Psoas muscle (tissue), 8 donors: Measurements from ENCODE around the gene ITPR1. TPM values are rescaled to one million over a fixed set of nuclear protein-coding genes. Genes with fewer than 3 reads are reported as not detected.

ENCODE experiments used
- ATAC-seq, 4 donors: fragments of 200-7000 bp; cut with Tn5 transposase; one replicate each; pipeline ENCODE4 v1.9.1; 2020; ENCODE audit warnings: moderate library complexity in 3 of 4, mild to moderate bottlenecking in 2 of 4
- DNase-seq, 2 donors: peaks; one replicate each; pipeline ENCODE4 v3.0.0-alpha.2; 2020
- H3K27ac ChIP-seq: fragments of 200-600 bp; one replicate; pipeline ENCODE4 v1.8.0; 2022
- H3K27me3 ChIP-seq, 3 donors: fragments of 200-600 bp in 1 of 3; one replicate each; pipeline versions ENCODE4 v1.6.1 to v1.8.0; 2013 to 2022; ENCODE audit warnings: low read length in 2 of 3, mild to moderate bottlenecking in 2 of 3, moderate library complexity in 1 of 3; ENCODE audit not compliant: insufficient read depth in 3 of 3
- H3K36me3 ChIP-seq, 2 donors: fragments of 200-600 bp in 1 of 2; one replicate each; pipeline versions ENCODE4 v1.6.1 to v1.8.0; 2013 to 2022; ENCODE audit warnings: low read depth in 1 of 2, mild to moderate bottlenecking in 1 of 2, moderate library complexity in 1 of 2; ENCODE audit not compliant: insufficient read depth in 1 of 2
- H3K4me1 ChIP-seq: fragments of 200-600 bp; one replicate; pipeline ENCODE4 v1.8.0; 2022
- H3K4me3 ChIP-seq: fragments of 200-600 bp; one replicate; pipeline ENCODE4 v1.8.0; 2022; ENCODE audit warnings: mild to moderate bottlenecking
- H3K9me3 ChIP-seq: fragments of 200-600 bp; one replicate; pipeline ENCODE4 v1.8.0; 2022
- CTCF ChIP-seq: fragments of 200-600 bp; IDR thresholded peaks from one replicate; pipeline ENCODE4 v1.8.0; 2022; ENCODE audit warnings: antibody characterized with exemption
- WGBS, 3 donors: extraction: QIAGEN DNeasy Blood & Tissue Kit; methylation state at CpG; one replicate each; pipeline versions ENCODE4 v1.1.6 to v1.1.7; 2013; 5-methylcytosine and 5-hydroxymethylcytosine counted together
- intact Hi-C, 2 donors: fragments of 100-400 bp; cut with DNase I; formaldehyde crosslinking; loops; one replicate each; pipeline versions ENCODE4 v1.11.0 to v1.14.2; 2022
- polyA plus RNA-seq, 3 donors: library from polyadenylated mRNA; stranded (reverse); fragments of 200-250 nt; gene quantifications; one replicate each; pipeline ENCODE4 v1.2.3, GENCODE V29; 2013
- total RNA-seq, 4 donors: library from RNA; stranded (reverse); fragmentation: NEBNext Ultra II Directional in 2 of 4; extraction: Animal tissue kit (Norgen Biotek cat#: 25700) in 2 of 4; gene quantifications; one replicate each; pipeline versions ENCODE4 v1.2.1 to v1.2.4, GENCODE V29; 2021 to 2023
- donor health status: healthy with polysubstance abuse.
- donor health status: DM: no; HTN: no; CAD: no; lungs with moderate emphysema.
- donor health status: Bipolar disorder and iron deficiency.
- donor health status: healthy.
- donor health status: DM: yes; HTN: yes; CAD: no.
- donor health status: DM: no; HTN: no; CAD: no.
- donor health status: DM: no; HTN: no; CAD: no.
- donor health status: DM: yes; HTN: yes; CAD: no.

ITPR1 gene
- total and polyA plus RNA-seq, 7 donors: 4.4 to 9.2 (median 8.8) TPM

GRCh38 chr3:4564928-4565586 is 71.9 kb downstream of the ITPR1 start:
- Histone ChIP-seq H3K36me3 (no peaks in the 10 kb centered on the region), H3K27me3 (no peaks in the 10 kb centered on the region), H3K27ac (no peak overlapping the region), H3K4me3 (no peak overlapping the region), H3K9me3 (no peaks in the 10 kb centered on the region), H3K4me1 (peaks cover 6% of the 10 kb centered on the region)
- intact Hi-C loops: no loop called here
- 65 to 70% (median 68%) methylated on average over 5 of the region's 5 CpGs for WGBS, 3 donors
- no peak for TF ChIP-seq CTCF
- no peak for ATAC-seq
- DNase-seq: no peak

- no peak overlapping the region for H3K27ac ChIP-seq
- H3K4me3 ChIP-seq: no peak overlapping the region
- intact Hi-C loops: no loop called here
- H3K9me3 ChIP-seq: no peaks in the 10 kb centered on the region
- no peaks in the 10 kb centered on the region for H3K36me3 ChIP-seq
- no peaks in the 10 kb centered on the region for H3K27me3 ChIP-seq
- ATAC-seq: no peak
- peaks cover 6% of the 10 kb centered on the region for H3K4me1 ChIP-seq
- 29 to 55% (median 34%) methylated on average over 5 of the region's 5 CpGs for WGBS, 3 donors
- DNase-seq: no peak
- TF ChIP-seq CTCF: no peak
These were observed 72.8 kb downstream of the ITPR1 start for GRCh38 chr3:4565809-4566501.

GRCh38 chr3:4568841-4569240 is 75.7 kb downstream of the ITPR1 start:
- Histone ChIP-seq H3K9me3 (no peaks in the 10 kb centered on the region), H3K27me3 (no peaks in the 10 kb centered on the region), H3K4me3 (no peak overlapping the region), H3K36me3 (no peaks in the 10 kb centered on the region), H3K4me1 (peaks cover 3% of the 10 kb centered on the region), H3K27ac (no peak overlapping the region)
- no peak for TF ChIP-seq CTCF
- WGBS, 3 donors: 49 to 50% (median 50%) methylated on average over 3 of the region's 3 CpGs
- ATAC-seq (no peak), DNase-seq (no peak)
- intact Hi-C loops: no loop called here

GRCh38 chr3:4570840-4571621 is 77.9 kb downstream of the ITPR1 start:
- WGBS, 3 donors: 75 to 77% (median 75%) methylated on average over 7 of the region's 7 CpGs

More at GRCh38 chr3:4570840-4571621, 77.9 kb downstream of the ITPR1 start:
- H3K4me3 ChIP-seq: no peak overlapping the region
- H3K36me3 ChIP-seq: no peaks in the 10 kb centered on the region
- no peaks in the 10 kb centered on the region for H3K9me3 ChIP-seq
- no peak overlapping the region for H3K27ac ChIP-seq
- H3K27me3 ChIP-seq: no peaks in the 10 kb centered on the region
- ATAC-seq: no peak
- peaks cover 3% of the 10 kb centered on the region for H3K4me1 ChIP-seq
- intact Hi-C loops: no loop called here
- DNase-seq: no peak
- no peak for TF ChIP-seq CTCF
